ENCODE results near the gene STEAP1B.
"Not testable (repeated sequence)": the region's sequence is repeated elsewhere in the genome, so short reads cannot be mapped to it uniquely, and the experiment has no call there.

Gene STEAP1B

GRCh38 chr7:22457471-22457870, 42.5 kb downstream of the STEAP1B start:
- Mint-ChIP-seq H3K36me3 (ENCODE audit: low read depth) (no peaks in the 10 kb centered on the region), H3K4me3 (no peak overlapping the region), H3K9me3 (no peaks in the 10 kb centered on the region), H3K27ac (no peak overlapping the region), H3K4me1 (ENCODE audit: low read depth) (no peaks in the 10 kb centered on the region), H3K27me3 (peaks cover 20% of the 10 kb centered on the region)
- intact Hi-C loops (cut with micrococcal nuclease), result no loop called here

GRCh38 chr7:22454446-22454845, 45.5 kb downstream of the STEAP1B start:
- intact Hi-C loops (cut with micrococcal nuclease), result no loop called here
- no peak overlapping the region for H3K27ac Mint-ChIP-seq
- H3K4me3 Mint-ChIP-seq, result no peak overlapping the region
- H3K27me3 Mint-ChIP-seq, result peaks cover 33% of the 10 kb centered on the region
- H3K4me1 Mint-ChIP-seq (ENCODE audit: low read depth), result no peaks in the 10 kb centered on the region
- no peaks in the 10 kb centered on the region for H3K9me3 Mint-ChIP-seq
- no peaks in the 10 kb centered on the region for H3K36me3 Mint-ChIP-seq (ENCODE audit: low read depth)

- Mint-ChIP-seq H3K27ac (no peak overlapping the region), H3K4me3 (no peak overlapping the region), H3K27me3 (peaks cover 34% of the 10 kb centered on the region), H3K4me1 (ENCODE audit: low read depth) (no peaks in the 10 kb centered on the region), H3K9me3 (no peaks in the 10 kb centered on the region), H3K36me3 (ENCODE audit: low read depth) (no peaks in the 10 kb centered on the region)
- intact Hi-C loops (cut with micrococcal nuclease), result no loop called here
These were observed 46.9 kb downstream of the STEAP1B start for GRCh38 chr7:22452960-22453558.

GRCh38 chr7:22452142-22452959, 47.6 kb downstream of the STEAP1B start:
- Mint-ChIP-seq H3K27ac (no peak overlapping the region), H3K9me3 (no peaks in the 10 kb centered on the region), H3K36me3 (ENCODE audit: low read depth) (no peaks in the 10 kb centered on the region), H3K4me3 (no peak overlapping the region), H3K27me3 (peaks cover 34% of the 10 kb centered on the region), H3K4me1 (ENCODE audit: low read depth) (no peaks in the 10 kb centered on the region)
- intact Hi-C loops (cut with micrococcal nuclease), result no loop called here

DNA sequence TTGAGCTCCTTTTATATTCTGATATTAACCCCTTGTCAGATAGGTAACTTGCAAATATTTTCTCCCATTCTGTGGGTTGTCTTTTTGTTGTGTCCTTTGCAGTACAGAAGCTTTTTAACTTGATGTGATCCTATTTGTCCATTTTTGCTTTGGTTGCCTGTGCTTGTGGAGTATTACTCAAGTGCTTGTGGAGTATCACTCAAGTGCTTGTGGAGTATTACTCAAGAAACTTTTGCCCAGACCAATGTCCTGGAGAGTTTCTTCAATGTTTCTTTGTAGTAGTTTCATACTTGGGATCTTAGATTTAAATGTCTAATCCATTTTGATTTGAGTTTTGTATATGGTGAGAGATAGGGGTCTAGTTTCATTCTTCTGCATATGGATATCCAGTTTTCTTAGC, 50.0 kb downstream of the STEAP1B start:
- intact Hi-C loops (cut with micrococcal nuclease); H3K36me3 Mint-ChIP-seq (ENCODE audit: low read depth); H3K27ac Mint-ChIP-seq; H3K4me1 Mint-ChIP-seq (ENCODE audit: low read depth); H3K9me3 Mint-ChIP-seq; H3K4me3 Mint-ChIP-seq: not testable (repeated sequence)
- H3K27me3 Mint-ChIP-seq, result peaks cover 40% of the 10 kb centered on the region

DNA sequence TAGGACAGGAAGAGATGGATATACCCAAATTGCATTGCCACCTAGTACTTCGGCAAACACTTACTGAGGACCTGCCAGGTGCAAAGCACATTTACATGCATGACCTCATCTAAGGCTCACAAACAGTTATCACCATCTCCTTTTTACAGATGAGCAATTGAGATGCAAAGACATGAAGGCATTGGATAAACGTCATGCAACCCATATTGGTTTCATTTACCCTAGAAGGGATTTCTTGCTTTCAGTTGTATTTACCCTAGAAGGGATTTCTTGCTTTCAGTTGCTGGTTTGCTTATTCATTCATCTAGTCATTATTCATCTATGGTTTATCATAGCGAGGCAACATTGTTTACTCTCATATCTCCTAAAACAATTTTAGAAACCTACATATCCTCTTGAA, 52.2 kb downstream of the STEAP1B start:
- Mint-ChIP-seq H3K9me3 (no peaks in the 10 kb centered on the region), H3K36me3 (ENCODE audit: low read depth) (no peaks in the 10 kb centered on the region), H3K27me3 (peaks cover 31% of the 10 kb centered on the region), H3K4me3 (no peak overlapping the region), H3K4me1 (ENCODE audit: low read depth) (peaks cover 13% of the 10 kb centered on the region), H3K27ac (no peak overlapping the region)
- intact Hi-C loops (cut with micrococcal nuclease), result no loop called here

GRCh38 chr7:22447008-22447407, 53.0 kb downstream of the STEAP1B start:
- Mint-ChIP-seq H3K4me1 (ENCODE audit: low read depth) (peaks cover 13% of the 10 kb centered on the region), H3K36me3 (ENCODE audit: low read depth) (no peaks in the 10 kb centered on the region), H3K27ac (no peak overlapping the region), H3K4me3 (no peak overlapping the region), H3K27me3 (peaks cover 23% of the 10 kb centered on the region), H3K9me3 (no peaks in the 10 kb centered on the region)
- intact Hi-C loops (cut with micrococcal nuclease), result no loop called here

- H3K4me3 Mint-ChIP-seq, result no peak overlapping the region
- no peak overlapping the region for H3K27ac Mint-ChIP-seq
- intact Hi-C loops (cut with micrococcal nuclease), result no loop called here
- peaks cover 14% of the 10 kb centered on the region for H3K27me3 Mint-ChIP-seq
- H3K9me3 Mint-ChIP-seq, result no peaks in the 10 kb centered on the region
- peaks cover 13% of the 10 kb centered on the region for H3K4me1 Mint-ChIP-seq (ENCODE audit: low read depth)
- no peaks in the 10 kb centered on the region for H3K36me3 Mint-ChIP-seq (ENCODE audit: low read depth)
These were observed 54.1 kb downstream of the STEAP1B start for GRCh38 chr7:22445853-22446252.

GRCh38 chr7:22445140-22445743, 54.7 kb downstream of the STEAP1B start:
- intact Hi-C loops (cut with micrococcal nuclease), result no loop called here
- no peaks in the 10 kb centered on the region for H3K9me3 Mint-ChIP-seq
- peaks cover 14% of the 10 kb centered on the region for H3K27me3 Mint-ChIP-seq
- no peak overlapping the region for H3K4me3 Mint-ChIP-seq
- peaks cover 13% of the 10 kb centered on the region for H3K4me1 Mint-ChIP-seq (ENCODE audit: low read depth)
- H3K36me3 Mint-ChIP-seq (ENCODE audit: low read depth), result no peaks in the 10 kb centered on the region
- H3K27ac Mint-ChIP-seq, result no peak overlapping the region

GRCh38 chr7:22444181-22444971, 55.6 kb downstream of the STEAP1B start:
- peaks cover 13% of the 10 kb centered on the region for H3K4me1 Mint-ChIP-seq (ENCODE audit: low read depth)
- H3K4me3 Mint-ChIP-seq, result no peak overlapping the region
- no peaks in the 10 kb centered on the region for H3K36me3 Mint-ChIP-seq (ENCODE audit: low read depth)
- intact Hi-C loops (cut with micrococcal nuclease), result no loop called here
- H3K27me3 Mint-ChIP-seq, result peaks cover 14% of the 10 kb centered on the region
- no peak overlapping the region for H3K27ac Mint-ChIP-seq
- no peaks in the 10 kb centered on the region for H3K9me3 Mint-ChIP-seq

DNA sequence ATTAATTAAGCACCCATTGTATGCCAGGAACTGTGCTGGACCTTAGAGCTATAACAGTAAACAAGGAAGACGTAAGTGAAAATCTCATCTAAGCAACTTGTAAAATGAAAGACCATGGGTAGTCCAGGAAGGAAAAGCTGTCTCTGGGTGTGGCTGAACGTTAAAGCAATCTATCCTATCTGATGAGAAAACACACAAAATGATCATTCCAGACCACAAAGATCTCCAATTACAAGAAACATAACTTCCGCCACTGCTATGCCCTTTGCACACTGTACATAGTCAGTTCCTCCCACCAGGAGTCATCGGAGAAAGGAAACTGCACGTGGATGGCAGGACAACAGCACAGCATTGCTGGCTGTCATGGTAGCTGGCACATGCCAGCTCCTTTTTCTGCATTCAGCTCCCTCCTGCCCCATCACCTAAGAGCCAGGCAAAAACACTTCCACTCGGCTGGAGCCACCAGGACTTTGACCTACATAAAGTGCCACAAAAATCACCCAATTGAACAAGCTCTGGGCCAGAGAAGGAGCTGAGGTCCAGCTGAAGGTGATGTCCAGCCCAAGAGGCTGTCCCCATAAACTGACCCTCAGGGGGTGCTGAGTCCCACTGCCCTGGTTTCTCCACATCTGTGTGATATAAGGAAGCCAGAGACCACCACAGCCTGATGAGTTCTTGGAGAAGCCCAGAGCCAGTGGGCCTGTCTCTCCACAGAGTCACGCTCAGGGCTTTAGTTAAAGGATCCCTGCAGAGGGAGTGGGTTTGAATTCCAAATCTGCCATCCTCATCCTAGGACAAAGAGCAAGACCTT, 56.4 kb downstream of the STEAP1B start:
- Mint-ChIP-seq H3K27me3 (peaks cover 13% of the 10 kb centered on the region), H3K4me1 (ENCODE audit: low read depth) (peaks cover 13% of the 10 kb centered on the region), H3K27ac (no peak overlapping the region), H3K9me3 (no peaks in the 10 kb centered on the region), H3K4me3 (no peak overlapping the region), H3K36me3 (ENCODE audit: low read depth) (no peaks in the 10 kb centered on the region)
- intact Hi-C loops (cut with micrococcal nuclease), result no loop called here

- Mint-ChIP-seq H3K27me3 (peaks cover 13% of the 10 kb centered on the region), H3K4me3 (no peak overlapping the region), H3K27ac (no peak overlapping the region), H3K9me3 (no peaks in the 10 kb centered on the region), H3K36me3 (ENCODE audit: low read depth) (no peaks in the 10 kb centered on the region), H3K4me1 (ENCODE audit: low read depth) (peaks cover 13% of the 10 kb centered on the region)
- intact Hi-C loops (cut with micrococcal nuclease), result no loop called here
These were observed 57.1 kb downstream of the STEAP1B start for GRCh38 chr7:22442882-22443369.

- Mint-ChIP-seq H3K27ac (no peak overlapping the region), H3K4me3 (no peak overlapping the region), H3K27me3 (peaks cover 13% of the 10 kb centered on the region), H3K9me3 (no peaks in the 10 kb centered on the region), H3K4me1 (ENCODE audit: low read depth) (peaks cover 13% of the 10 kb centered on the region), H3K36me3 (ENCODE audit: low read depth) (no peaks in the 10 kb centered on the region)
- intact Hi-C loops (cut with micrococcal nuclease), result no loop called here
These were observed 57.7 kb downstream of the STEAP1B start for GRCh38 chr7:22442187-22442881.

All from dendritic cell treated with granulocyte-macrophage colony-stimulating factor and Interleukin-4, amounts not matched to agents 40 ng/mL and 50 ng/mL, for 4 days (primary cell).